ENCODE measurements around the gene AGT.

Gene AGT

DNA sequence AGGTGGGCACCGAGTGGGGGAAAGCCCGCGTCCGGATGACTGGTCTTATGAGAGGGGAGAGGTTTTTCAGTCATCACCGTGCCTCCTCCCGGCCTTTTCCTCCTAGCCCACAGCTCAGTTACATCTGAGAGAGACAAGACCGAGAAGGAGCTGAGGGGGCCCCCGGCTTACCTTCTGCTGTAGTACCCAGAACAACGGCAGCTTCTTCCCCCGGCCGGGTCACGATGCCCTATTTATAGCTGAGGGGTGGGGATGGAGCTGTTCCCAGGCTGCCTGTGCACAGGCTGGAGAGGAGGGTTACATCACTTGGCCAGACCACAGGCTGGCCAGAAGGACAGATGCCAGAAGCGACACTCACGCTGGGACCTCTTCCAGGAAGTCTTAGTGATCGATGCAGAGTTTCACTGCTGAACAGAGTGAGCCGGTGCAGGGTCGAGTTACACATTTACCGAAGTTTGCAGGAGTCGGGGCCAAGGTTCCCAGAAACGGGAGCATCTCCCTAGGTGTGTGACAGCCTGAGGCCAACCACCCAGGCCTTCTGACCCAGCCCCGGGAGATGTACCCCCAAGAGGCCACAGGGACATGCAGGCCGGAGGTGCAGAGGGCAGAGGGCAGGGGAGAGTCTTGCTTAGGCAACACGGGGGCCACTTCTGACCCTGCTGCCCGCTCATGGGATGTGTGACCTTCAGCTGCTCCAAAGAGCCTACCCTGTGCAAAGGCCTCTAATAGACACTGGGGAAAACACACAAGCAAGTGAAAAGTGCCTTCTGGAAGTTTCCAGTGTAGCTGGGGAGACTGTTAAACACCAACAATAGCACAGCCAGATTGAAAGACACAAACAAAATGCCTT lies at the start of gene AGT:
Gene AGT (minus strand): TSS at position 208 of the 850 bp plus-strand sequence. CDS start 3,299 bp downstream, outside the sequence.
- no peak for DNase-seq

DNA sequence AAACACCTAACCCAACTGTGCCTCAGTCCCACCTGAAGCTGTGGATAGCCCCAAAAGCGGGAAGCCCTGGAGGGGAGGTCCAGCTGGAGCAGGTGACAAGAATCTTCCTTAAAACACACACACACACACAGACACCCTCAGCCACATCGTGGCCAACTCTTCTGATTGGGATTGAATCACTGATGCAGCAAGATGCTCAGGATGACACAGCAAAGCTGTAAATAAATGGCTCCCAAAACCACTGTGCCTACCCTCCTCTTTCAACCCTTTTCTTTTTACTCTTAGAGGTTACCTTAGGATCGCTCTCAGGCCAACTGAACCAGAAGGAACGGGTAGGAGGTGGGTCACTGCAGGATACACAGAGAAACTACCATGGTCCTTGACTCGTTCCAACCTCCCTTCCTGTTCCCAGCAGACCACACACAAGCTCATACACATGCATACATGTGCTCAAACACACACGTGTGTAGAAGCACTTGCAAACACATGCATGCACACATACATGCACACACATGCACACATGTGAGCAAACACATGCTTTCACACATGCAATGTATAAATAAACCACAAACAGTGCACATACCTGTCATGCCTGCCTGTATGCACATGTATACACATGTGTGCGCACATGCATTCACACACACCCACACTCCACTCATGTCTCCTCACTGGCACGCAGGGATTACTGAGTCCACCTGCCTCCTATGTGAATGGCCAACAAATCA lies 47.7 kb upstream of the AGT start:
- no peak for DNase-seq

DNA sequence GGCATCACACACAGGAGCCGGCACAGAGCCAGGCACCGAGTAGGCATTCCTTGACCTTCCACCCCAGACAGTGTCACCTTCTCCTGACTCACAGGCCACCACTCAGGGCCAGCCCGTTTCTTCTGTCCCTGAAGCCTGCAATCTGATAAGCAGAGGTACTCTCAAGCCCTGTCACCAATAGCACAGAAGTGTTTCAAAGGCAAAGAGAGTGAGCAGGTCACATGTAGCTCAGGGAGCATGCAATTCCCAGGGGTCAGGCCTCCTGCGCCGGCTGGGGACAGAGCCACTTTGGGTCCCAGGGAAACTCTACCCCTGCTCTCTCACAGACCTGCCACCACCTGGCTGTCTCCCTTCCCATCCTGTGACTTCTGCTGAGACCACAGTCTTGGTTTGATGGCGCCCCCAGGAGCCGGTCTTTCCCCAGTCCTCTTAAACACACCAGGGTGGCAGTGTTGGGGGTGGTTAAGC lies 46.5 kb upstream of the AGT start:
- DNase-seq, result peak; percentile 16

DNA sequence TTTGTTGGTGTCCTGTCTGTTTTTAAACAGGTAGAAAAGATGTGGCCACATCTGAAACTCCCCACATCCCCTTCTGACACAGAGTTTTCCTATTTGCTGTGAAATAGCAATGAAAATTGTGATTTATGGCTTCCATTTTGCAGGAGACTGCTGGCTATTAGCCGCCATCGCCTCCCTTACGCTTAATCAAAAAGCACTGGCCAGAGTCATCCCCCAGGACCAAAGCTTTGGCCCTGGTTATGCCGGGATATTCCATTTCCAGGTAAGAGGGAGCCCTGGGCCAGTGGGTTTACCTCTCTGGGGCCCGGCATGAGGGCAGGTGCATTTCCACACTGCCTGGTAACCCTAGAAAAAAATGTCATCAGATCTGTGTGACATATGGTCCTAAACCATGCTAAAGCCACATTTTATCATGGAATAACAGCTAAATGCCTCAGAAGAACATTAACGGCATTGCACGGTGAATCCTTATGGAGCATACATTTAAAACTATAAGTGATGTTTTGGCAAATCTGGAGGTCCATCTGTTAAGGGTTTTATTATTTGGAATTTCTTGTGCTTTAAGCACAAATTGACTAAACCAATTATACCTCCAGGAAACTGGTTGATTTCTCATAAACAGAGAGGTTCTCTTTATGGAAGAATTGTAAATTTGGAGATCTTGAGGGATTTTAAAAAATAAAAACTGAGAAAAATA lies 45.6 kb upstream of the AGT start:
- DNase-seq, result no peak

DNA sequence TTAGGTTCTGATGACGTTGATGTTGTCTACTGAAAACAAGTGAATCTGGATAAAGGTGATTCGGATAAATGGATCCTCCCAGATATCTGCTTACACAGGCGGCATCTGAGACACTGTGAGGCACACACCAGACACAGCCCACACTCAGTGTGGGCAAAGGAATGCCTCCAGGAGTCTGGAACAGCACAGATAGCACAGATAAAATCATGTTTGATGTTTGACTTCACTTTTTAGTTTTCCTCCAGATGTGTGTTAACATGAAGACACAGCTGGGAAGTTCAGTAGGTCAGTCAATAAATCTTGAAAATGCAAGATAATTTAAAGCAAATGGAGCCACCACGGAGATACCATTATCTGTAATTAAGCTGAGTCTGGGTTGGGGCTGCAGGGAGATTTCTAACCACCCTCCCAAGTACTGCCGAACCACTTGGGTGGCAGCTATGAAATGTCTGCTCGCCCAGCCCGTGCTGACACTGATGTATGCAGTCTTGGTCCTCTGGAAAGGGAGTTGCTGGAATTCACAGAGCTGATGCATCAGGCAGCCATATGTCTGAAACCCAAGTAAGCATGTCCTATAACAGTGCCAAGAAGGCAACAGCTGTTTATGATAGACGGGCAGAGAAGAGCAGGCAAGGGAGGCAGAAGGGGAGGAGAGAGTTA lies 44.9 kb upstream of the AGT start:
- no peak for DNase-seq

DNA sequence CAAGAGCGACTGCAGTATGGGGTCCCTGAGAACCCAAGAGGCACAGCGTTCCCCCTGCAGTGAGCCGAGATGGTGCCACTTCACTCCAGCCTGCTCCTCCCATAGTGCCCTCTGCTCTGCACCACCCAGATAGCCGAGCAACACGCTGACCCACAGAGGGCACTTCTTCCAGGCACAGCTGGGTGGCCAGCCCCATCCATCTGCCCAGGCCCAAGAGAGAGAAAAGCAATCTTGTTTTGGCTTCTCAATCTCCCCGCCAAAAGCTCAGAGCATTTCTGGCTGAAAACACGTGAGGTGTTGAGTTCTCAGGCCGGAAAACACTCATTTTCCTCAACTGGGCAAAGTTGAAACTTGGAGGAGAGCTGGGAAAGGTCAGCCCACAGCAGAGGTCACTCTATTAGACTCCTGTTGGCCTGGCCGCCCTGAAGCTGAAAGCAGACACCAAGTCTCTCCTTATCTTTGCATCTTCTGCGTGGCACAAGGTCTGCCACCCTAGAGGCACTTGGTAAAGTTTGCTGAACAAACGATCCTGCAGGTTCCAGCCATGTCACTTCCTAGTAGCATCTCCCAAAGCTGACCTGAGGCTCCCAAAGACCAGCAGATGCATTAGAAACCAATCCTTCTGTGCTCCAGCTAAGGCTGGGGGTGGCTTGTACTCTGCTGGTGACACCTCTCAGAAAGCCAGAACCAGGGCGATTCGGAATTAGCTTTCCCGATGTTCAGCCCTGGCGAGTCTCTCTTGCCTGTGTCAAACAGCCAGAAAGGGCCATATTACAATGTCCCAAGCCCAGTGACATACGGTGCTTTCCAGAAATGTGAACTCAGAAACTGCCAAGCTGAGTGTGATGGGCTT lies 44.2 kb upstream of the AGT start:
- DNase-seq, result no peak

DNA sequence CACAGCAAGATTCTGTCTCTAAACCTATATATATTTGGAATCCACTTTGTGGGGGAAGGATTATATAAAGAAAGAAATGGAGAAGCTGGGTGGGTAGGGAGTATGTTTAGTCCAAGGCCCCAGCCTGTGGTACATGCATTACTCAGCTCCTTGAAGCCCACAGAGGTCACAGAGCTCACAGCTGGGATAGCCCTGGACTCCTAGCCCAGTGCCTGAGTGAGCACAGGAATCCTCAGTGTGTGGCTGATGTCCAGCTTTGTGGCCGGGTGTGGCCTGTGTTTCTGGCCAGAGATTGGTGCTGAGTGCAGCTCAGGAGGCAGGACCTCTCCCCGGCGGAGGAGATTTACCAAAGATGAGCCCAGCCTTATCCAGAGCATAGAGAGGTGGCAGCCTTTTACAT lies 40.9 kb upstream of the AGT start:
- no peak for DNase-seq

DNA sequence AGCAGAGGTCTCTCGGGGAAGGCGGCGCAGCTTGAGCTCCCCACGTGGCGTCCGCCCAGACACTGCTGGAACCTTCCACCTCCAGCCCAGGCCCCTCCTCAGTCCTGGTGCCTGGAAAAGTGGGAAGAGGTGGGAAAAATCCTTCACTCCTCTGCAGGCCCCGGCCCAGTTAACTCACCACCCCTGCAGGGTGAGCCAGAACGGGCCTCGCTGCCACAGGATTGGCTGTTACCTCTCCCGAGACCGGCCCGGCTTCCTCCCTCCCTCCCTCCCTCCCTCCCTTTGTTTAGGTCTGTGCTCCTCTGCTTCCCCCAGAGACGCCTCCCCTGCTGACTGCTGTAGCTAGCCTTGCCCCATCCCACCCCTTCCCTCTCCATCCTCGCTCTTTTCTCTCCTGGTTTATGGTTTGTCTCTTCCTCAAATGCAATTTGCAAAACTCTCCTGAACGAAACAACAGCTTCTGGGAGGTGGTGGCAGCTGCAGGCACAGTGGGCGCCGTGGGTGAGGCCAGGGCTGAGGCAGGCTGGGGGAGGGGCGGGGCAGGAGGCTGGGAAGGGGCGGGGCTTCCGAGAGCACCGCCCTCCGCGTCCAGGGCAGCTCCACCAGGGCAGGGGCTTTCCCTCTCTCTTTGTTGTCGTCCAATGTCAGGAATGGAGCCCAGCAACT lies 39.8 kb upstream of the AGT start:
- DNase-seq, result peak; percentile 83

DNA sequence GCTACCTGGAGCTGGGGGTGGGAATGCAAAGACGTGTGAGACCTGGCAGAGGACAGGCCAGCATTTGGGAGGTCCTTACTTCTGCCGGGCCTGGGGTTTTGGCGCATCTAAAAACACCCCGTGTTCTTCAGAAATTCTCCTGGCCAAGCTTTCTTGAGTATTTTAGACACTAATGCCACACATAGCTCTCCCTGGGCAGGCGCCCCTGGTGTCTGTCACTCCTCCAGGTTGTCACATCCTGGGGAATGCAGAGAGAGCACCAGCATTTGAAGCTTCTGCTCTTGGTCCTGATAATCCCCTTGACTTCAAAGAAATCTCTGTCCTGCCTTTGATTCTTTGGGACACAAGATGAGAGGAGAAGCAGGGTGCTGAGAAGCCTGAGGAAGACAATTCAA lies 39.3 kb upstream of the AGT start:
- no peak for DNase-seq

DNA sequence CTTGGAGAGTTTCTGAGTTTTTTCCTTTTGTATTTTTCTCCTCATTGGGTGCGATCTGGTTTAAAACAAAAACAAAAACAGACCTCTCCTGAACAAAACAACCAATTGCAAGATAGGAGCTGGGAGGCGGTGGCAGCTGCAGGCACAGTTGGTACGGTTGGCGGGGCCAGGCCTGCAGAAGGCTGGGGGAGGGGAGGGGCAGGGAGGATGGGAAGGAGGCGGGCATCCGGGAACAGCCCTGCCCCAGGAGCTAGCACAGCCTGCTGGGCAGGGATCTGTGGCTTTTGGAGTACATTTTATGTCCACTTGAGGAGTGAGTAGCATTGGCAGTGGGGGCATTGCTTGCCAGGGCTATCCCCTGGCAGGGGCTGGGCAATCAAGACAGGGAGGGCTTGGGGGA lies 38.5 kb upstream of the AGT start:
- peak; percentile 53 for DNase-seq

DNA sequence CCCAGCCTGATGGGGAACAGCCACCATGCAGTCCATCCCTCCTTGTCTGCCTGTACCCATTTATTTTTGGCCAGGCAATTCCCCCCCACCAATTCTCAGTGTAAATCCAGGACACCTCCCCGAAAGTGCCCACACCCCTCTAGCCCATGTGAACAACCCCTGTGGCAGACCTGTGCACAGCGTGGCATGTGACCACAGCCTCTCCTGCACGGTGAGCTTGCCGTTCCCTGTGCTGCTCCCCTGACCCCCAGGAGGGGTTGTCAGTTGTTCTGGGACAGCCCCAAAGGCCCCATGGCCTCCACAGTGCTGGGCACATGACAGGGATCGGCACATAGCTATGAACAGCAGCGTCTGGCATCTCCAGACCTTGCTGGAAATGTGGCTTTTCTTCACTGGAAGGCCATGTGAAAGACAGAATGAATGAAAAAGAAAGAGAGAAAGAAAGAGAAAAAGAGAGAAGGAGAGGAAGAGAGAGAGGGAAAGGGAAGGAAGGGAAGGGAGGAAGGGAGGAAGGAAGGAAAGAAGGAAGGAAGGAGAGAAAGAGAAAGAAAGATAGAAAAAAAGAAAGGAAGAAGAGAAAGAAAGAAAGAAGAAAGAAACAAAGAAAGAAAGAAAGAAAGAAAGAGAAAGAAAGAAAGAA lies 37.2 kb upstream of the AGT start:
- no peak for DNase-seq

DNA sequence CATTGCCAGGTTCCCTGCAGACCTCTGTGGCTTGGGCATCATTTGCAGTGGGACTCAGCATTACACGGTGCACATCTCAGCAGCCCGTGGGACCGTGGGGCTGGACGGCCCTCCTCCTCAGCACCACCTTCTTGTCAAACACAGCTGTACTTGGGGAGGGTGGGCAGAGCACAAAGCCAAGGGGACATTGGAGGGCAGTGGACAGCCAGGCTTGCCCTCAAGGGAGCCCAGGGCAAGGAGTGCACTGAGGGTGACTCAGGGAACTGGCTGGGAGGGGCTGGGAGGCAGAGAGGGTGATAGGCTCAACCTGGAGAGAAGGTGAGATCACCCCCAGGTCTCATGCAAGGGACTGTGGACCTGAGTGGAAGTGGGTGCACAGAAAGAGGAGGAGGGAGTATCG lies 36.7 kb upstream of the AGT start:
- no peak for DNase-seq

DNA sequence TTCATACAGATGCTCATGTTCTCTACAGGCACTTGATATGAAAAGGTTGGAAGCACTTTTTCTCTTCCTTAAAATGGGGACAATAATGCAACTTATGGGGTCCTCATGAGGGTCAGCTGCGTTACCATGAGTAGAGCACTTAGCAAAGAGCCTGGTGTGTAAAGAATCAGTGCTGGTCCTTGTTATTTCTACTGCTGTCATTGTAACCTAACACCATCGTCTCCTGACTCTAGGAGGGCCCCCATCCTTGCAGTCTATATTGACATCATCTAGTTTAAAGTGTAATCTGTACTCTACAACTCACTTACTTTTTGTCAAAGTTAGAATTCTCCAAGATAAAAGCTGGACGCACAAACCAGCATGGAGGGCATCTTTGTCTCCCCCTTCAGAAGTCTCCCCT lies 35.7 kb upstream of the AGT start:
- no peak for DNase-seq

DNA sequence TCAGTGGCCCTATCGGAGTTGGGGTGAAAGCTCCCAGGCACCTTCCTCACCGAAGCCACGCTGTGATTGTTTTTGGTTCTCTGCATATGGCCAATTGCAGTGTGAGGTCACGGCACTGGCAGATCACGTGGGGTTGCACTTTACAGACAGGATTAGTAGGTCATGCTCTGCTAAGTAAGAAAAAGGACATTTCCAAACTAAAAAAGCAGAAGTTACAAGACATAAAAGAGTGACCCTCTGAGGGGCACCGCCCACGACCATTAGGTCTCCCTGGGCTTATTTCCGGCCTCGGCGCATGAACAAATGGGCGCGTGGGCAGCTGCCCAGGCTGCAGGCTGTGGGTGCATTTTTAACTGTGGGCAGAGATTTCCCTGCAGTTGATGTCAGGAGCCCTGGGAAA lies 35.2 kb upstream of the AGT start:
- no peak for DNase-seq

DNA sequence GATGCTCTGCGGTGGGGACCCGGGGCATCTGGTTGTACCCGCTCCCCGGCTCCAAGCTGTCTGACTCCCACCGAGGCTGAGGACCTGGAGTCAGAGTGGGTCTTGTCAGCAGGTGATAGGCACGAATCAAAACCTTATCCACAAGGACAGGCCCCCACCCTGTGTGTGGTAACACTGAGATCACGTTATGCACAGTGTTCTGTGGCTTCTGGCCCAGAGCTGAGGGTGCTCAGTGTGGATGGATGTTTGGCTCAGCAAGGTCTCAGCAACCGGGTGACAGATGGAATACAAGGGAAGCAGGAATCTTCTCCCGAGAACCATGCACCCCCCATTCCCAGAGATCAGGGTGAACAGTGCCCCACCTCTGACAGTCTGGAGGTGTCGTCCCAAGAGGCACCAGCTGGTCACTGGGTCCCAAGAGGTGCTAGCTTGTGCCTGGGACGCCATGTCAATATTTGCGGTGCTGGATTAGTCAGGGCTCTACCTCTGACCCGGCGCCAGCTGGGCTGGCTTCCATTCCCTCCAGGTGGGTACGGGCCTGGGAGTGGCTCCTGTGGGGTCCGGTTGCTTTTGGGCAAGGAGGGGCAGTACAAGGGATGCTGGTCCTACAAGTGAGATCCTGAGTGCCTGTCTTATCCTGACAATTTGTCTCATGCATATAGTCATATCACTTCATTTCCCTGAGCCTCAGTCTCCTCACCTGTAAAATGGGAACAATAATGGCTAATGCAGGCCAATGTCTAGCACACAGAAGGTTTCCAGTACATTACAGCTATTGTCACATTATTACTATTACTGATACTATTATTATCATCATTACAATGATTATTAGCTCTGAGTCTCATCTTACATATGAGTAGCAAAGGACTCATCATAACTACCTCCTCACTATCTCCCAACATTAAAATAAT lies 34.2 kb upstream of the AGT start:
- DNase-seq, result no peak

DNA sequence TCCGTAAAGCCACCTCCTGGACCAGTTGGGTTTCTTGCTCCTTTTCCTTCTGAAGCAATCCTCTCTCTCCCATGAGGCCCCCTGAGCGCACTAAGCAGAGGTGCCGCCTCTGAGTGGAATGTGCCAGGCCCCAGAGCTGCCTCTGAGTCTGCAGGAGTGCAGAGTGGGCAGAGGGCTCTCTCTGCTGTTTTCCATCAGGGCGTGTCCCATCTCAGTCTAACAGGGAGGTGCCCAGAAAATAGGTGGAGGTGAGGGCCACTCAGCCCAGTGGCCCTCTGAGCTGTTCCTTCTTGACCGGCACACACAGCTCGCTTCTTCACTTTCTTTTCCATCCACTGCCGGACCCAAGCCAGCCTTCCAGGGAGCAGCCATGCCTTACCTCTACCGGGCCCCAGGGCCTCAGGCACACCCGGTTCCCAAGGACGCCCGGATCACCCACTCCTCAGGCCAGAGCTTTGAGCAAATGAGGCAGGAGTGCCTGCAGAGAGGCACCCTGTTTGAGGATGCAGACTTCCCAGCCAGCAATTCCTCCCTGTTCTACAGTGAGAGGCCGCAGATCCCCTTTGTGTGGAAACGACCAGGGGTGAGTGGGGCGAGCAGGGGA lies 33.3 kb upstream of the AGT start, which contains the start of gene CAPN9:
Gene CAPN9 (plus strand): TSS at position 262 of the 604 bp plus-strand sequence. CDS start 109 bp downstream, at position 371.
- DNase-seq, result no peak

DNA sequence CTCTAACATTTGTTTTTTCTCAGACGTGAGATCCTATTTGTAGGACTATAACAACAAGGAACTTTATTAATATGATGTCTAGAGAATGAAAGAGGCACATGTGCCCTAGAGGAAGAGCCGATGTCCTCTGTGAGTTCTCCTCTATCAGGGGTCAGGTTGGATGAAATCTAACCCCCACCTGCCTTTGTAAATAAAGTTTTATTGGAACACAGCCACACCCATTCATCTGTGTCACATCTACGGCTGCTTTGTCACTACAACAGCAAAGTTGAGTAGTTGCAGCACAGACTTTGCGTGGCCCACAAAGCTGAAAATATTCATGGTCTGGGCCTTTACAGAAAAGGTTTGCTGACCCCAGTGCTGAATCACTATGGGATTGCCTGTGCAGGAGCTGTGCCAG lies 32.7 kb upstream of the AGT start:
- no peak for DNase-seq

DNA sequence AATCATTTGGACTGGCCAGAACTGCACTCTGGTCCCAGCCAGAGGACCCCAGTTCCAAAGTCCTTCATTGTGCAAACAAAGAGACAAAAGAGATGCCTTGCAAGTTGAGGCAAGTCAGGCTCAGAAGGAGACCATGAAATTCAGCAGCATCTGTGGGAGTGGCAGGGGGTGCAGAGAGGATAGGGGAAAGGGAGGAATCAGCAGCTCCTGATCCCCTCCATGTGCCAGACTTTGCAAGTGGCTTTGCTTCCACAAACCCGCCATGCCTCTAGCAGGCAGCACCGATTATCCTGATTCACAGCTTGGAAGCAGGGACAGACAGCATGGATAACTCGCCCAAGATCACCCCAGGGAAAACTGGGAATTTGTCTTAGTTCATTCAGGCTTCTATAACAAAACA lies 31.1 kb upstream of the AGT start:
- DNase-seq, result peak; percentile 71

DNA sequence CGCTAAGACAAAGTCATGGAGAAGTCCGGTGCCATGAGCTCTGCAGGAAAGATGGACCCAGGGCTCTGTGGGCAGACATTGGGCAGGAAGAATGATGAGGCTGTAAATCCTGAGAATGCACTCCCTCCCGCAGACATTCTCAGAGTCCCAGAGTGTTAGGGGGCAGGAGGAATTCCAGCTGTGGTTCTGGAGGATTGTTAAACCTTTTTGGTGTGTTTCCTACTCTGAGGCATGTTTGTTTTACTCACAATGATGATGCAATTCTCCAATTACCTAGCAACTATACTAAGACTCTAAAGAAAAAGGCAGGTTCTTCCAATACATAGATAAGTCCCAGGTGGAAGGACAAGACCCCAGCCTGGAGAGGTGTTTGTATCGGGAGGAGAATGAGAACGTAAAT lies 30.5 kb upstream of the AGT start:
- no peak for DNase-seq
